ENCODE data around the gene KPNB1. TPM values are rescaled to one million over a fixed set of nuclear protein-coding genes. Genes with fewer than 3 reads are reported as not detected.

The KPNB1 gene
- total RNA-seq, 2 donors from 2014 or later: 91.4 to 102 TPM

DNA sequence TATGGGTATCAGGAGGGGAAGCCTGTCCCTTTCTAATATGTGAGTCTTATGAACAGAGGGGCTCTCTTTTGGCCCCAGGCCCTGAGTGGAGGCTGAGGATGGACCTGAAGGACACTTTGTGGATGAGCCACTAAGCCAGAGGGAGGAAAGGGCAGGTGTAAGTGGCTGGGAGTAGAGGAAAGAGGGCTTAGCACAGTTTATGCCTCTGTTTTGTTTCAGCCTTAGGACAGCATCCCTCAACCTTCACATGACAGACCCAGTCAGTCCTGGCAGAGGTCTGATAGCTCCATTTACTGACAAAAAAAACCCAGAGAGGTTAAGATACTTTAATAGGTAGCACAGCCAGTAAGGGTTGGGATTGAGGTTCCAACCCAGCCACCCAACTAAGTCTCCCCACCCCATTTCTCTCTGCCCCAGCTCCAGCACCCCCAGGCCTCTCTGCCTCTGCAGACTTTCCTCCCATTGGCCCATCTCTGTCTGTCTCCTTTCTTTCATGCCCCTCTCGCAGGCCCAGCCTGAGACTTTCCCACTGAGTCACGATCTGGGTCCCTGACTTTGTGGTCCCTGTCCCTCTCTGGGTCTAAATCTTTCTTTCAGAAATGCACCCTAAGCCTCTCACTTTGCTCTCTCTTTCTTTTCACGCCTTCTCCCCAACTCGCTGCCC lies 78.6 kb downstream of the KPNB1 start:
- H3K9me3 ChIP-seq: no peaks in the 10 kb centered on the region
- peaks cover 0 to 9% of the 10 kb centered on the region in 2 donors for H3K27me3 ChIP-seq
- H3K4me3 ChIP-seq: no peak overlapping the region
- DNase-seq (ENCODE audit: low spot score): no peak
- H3K27ac ChIP-seq: no peak overlapping the region
- H3K36me3 ChIP-seq: no peaks in the 10 kb centered on the region
- H3K4me1 ChIP-seq: peaks cover 0 to 9% of the 10 kb centered on the region in 2 donors
- TF ChIP-seq, protein P1, sequence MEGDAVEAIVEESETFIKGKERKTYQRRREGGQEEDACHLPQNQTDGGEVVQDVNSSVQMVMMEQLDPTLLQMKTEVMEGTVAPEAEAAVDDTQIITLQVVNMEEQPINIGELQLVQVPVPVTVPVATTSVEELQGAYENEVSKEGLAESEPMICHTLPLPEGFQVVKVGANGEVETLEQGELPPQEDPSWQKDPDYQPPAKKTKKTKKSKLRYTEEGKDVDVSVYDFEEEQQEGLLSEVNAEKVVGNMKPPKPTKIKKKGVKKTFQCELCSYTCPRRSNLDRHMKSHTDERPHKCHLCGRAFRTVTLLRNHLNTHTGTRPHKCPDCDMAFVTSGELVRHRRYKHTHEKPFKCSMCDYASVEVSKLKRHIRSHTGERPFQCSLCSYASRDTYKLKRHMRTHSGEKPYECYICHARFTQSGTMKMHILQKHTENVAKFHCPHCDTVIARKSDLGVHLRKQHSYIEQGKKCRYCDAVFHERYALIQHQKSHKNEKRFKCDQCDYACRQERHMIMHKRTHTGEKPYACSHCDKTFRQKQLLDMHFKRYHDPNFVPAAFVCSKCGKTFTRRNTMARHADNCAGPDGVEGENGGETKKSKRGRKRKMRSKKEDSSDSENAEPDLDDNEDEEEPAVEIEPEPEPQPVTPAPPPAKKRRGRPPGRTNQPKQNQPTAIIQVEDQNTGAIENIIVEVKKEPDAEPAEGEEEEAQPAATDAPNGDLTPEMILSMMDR (IDR thresholded peaks at IDR 0.05): no peak

DNA sequence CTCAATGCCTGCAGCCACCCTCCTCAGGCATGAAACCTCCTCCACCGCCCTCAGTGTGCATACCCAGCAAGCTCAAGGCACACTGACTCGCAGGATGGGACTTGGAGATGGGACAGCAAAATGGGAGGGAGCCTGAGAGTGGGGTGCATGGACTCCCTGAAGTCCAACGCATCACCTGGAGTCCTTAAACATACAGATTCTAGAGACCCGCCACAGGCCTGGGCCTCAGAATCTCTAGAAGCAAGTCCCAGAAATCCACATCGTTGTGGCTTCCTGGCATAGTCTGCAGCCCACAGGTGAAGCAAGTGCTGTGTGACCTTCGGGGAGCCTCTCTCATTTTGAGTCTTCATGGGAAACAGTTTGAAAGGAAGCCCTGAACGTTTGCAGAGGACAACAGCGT lies 79.8 kb downstream of the KPNB1 start:
- no peaks in the 10 kb centered on the region for H3K36me3 ChIP-seq
- H3K27ac ChIP-seq: no peak overlapping the region
- H3K4me3 ChIP-seq: no peak overlapping the region
- H3K27me3 ChIP-seq: peaks cover 0 to 18% of the 10 kb centered on the region in 2 donors
- DNase-seq (ENCODE audit: low spot score): no peak
- H3K4me1 ChIP-seq: peaks cover 0 to 18% of the 10 kb centered on the region in 2 donors
- TF ChIP-seq, protein P1 (IDR thresholded peaks at IDR 0.05): no peak
- H3K9me3 ChIP-seq: no peaks in the 10 kb centered on the region

DNA sequence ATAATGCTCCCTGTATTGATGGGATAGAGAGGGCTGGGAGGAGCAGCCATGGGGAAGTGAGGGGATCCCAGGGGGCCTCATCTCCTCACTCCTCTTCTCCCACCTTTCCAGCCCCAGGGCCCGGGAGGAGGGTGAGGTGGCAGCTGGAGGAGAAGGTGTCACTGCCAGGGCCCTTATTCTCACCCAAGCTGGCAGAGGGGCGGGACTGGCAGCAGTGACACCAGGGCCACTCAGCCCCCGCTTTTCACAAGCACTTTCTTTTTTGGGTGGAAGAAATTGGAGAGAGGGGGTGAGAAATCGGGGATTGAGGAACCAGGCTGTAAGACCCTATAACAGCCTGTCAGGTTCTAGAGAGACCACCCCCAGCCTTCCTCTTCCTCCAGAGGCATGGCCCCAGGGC lies 81.0 kb downstream of the KPNB1 start:
- H3K27ac ChIP-seq: no peak overlapping the region
- peaks cover 0 to 18% of the 10 kb centered on the region in 2 donors for H3K4me1 ChIP-seq
- peaks cover 0 to 18% of the 10 kb centered on the region in 2 donors for H3K27me3 ChIP-seq
- no peak overlapping the region for H3K4me3 ChIP-seq
- no peaks in the 10 kb centered on the region for H3K9me3 ChIP-seq
- H3K36me3 ChIP-seq: no peaks in the 10 kb centered on the region
- TF ChIP-seq, protein P1 (IDR thresholded peaks at IDR 0.05): no peak
- no peak for DNase-seq (ENCODE audit: low spot score)

DNA sequence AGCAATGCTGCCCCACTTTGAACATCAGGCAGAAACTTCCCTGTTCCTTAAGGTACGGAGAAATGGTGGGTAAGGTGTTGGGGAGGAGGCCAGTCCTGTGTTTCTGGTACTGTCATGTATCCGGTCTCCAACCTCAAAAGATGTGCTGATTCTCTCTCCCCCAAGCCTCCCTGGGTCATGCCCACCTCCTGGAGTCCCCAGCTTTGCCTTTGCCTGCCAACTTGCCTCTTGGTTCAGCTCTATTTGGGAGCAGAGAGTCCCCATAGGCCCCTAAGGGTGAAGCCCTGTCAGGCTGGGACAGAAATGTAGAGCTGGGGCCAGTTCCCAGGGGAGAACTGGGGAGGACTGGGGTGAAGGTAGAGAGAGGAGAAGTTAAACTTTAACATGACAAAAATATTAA lies 81.7 kb downstream of the KPNB1 start:
- DNase-seq (ENCODE audit: low spot score): no peak
- peaks cover 0 to 18% of the 10 kb centered on the region in 2 donors for H3K27me3 ChIP-seq

DNA sequence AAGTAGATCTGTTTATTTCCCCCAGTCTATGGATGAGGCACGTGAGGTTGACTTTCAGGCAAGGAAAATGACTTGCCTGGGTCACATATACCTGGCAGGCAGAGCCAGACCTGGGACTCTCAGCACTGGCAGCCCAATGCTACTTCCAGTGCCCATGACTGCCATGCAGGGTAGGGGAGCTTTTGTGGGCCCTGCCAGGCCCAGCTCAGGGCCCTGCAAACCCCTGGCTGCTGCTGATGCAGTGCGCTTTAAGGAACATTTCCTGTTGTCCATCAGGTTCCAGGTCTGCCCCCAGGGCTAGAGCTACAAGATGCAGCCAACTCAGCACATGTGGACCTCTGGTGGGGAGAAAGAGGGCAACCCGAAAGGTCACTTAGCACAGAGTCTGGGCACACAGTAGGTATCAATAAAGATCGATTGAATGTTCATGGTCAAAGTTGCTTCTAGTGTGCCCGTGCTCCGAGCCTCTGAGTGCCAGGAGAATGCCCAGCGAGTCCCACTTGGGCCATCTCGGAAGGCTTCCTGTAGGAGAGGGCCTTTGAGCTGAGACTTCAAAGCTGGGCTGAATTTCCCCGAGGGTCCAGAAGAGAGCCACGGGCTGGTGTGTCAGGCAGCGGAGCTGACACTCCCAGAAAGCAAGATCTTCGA lies 82.8 kb downstream of the KPNB1 start:
- DNase-seq (ENCODE audit: low spot score): no peak
- H3K27me3 ChIP-seq: peaks cover 0 to 18% of the 10 kb centered on the region in 2 donors
- TF ChIP-seq, protein P1 (IDR thresholded peaks at IDR 0.05): no peak
- no peaks in the 10 kb centered on the region for H3K9me3 ChIP-seq
- no peak overlapping the region for H3K27ac ChIP-seq
- H3K36me3 ChIP-seq: no peaks in the 10 kb centered on the region
- peak overlapping the region in 1 of 2 donors; percentile 52 for H3K4me3 ChIP-seq
- H3K4me1 ChIP-seq: peaks cover 0 to 18% of the 10 kb centered on the region in 2 donors

More for the DNA sequence above, 81.7 kb downstream of the KPNB1 start:
- Histone ChIP-seq H3K4me1 (peaks cover 0 to 18% of the 10 kb centered on the region in 2 donors), H3K27ac (no peak overlapping the region), H3K36me3 (no peaks in the 10 kb centered on the region), H3K9me3 (no peaks in the 10 kb centered on the region), H3K4me3 (no peak overlapping the region)
- TF ChIP-seq, protein P1 (IDR thresholded peaks at IDR 0.05): no peak

Measured in right atrium auricular region (tissue), 2 donors.